Erythroblast (primary cell): ENCODE measurements around the gene TM4SF18.
A peak's percentile ranks its signal among the peaks of the same experiment; 100 is the strongest.
"Not testable (repeated sequence)": the region's sequence is repeated elsewhere in the genome, so short reads cannot be mapped to it uniquely, and the experiment has no call there.

Experiments used
- DNase-seq, 2 experiments: peaks; one replicate each; lab custom pipeline; 2025; lab: John Stamatoyannopoulos, UW
- GATA1 ChIP-seq: IDR thresholded peaks from 2 replicates; pipeline ENCODE4 v1.6.1; 2011; ENCODE audit warnings: low read depth, mild to moderate bottlenecking, control low read depth, low read length, moderate library complexity
- POLR2A ChIP-seq: IDR thresholded peaks from 2 replicates; pipeline ENCODE4 v1.6.1; 2011; ENCODE audit warnings: mild to moderate bottlenecking, low read length

The TM4SF18 gene

GRCh38 chr3:149356044-149356592, 22.7 kb upstream of the TM4SF18 start:
- TF ChIP-seq GATA1 (no peak), POLR2A (no peak)
- DNase-seq, result no peak

- no peak for DNase-seq
- no peak for TF ChIP-seq POLR2A
- no peak for TF ChIP-seq GATA1
Measured at GRCh38 chr3:149353581-149354184, 20.2 kb upstream of the TM4SF18 start.

- TF ChIP-seq GATA1 (no peak), POLR2A (no peak)
- DNase-seq, result peak; percentile 32 to 49
Measured at GRCh38 chr3:149352556-149352955, 19.1 kb upstream of the TM4SF18 start.

GRCh38 chr3:149343951-149344350, 10.5 kb upstream of the TM4SF18 start:
- no peak for TF ChIP-seq GATA1
- DNase-seq, result peak; percentile 1 to 4

- no peak for DNase-seq
- TF ChIP-seq POLR2A (no peak), GATA1 (no peak)
Measured at GRCh38 chr3:149342413-149343380, 9.3 kb upstream of the TM4SF18 start.

- TF ChIP-seq POLR2A, result no peak
- TF ChIP-seq GATA1, result no peak
- no peak for DNase-seq
Measured at GRCh38 chr3:149340310-149340933, 7.0 kb upstream of the TM4SF18 start.

- no peak for TF ChIP-seq POLR2A
- no peak for TF ChIP-seq GATA1
- DNase-seq, result no peak
Measured at GRCh38 chr3:149339931-149340309, 6.5 kb upstream of the TM4SF18 start.

GRCh38 chr3:149337486-149337885, 4.0 kb upstream of the TM4SF18 start:
- DNase-seq, result not testable (repeated sequence)

- no peak for DNase-seq
- no peak for TF ChIP-seq POLR2A
- TF ChIP-seq GATA1, result no peak
Measured at GRCh38 chr3:149336925-149337324, 3.5 kb upstream of the TM4SF18 start.

- TF ChIP-seq GATA1 (no peak), POLR2A (no peak)
- no peak for DNase-seq
Measured at GRCh38 chr3:149332771-149333170, 665 bp downstream of the TM4SF18 start.

- no peak for DNase-seq
- TF ChIP-seq GATA1 (no peak), POLR2A (no peak)
Measured at GRCh38 chr3:149332227-149332765, 1.1 kb downstream of the TM4SF18 start.

- TF ChIP-seq GATA1 (no peak), POLR2A (no peak)
- no peak for DNase-seq
Measured at GRCh38 chr3:149331396-149331795, 2.0 kb downstream of the TM4SF18 start.

GRCh38 chr3:149330609-149331331, 2.7 kb downstream of the TM4SF18 start:
- TF ChIP-seq POLR2A (no peak), GATA1 (no peak)
- DNase-seq, result no peak
